ENCODE data around the gene TMEM184C. TPM values are rescaled to one million over a fixed set of nuclear protein-coding genes. Genes with fewer than 3 reads are reported as not detected.

The TMEM184C gene
- total RNA-seq, 6 experiments from 2014 or later, result 19.0 to 25.3 (median 21.3) TPM

DNA sequence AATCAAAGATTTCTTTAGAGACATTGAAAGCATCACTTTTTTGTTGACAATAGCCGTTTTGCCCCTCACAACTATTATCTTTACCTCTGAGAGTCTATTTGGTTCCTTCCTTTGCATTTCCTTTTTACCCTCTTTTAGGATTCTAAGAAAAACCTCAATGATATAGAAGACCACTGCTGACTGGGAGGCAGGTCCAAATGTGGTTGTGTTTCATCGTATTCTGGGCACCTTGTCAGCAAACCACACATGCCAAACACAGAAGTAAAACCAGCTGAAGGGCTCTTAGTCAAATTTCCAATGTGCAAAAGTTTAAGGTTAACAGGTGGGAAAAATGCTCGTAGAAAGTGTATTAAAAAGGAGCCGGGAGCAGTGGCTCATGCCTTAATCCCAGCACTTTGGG, 71.9 kb downstream of the TMEM184C start:
- no peak overlapping the region for H3K4me3 ChIP-seq
- no peaks in the 10 kb centered on the region for H3K27me3 ChIP-seq
- ATAC-seq (no peak), DNase-seq (no peak)
- no peak overlapping the region for H3K27ac ChIP-seq
- no peaks in the 10 kb centered on the region for H3K9me3 ChIP-seq
- no peaks in the 10 kb centered on the region for H3K36me3 ChIP-seq
- peaks cover 0 to 6% (median 2%) of the 10 kb centered on the region in 4 donors for H3K4me1 ChIP-seq
- WGBS (ENCODE audit: insufficient coverage, low coverage, low lambda C conversion rate, missing lambda C conversion rate), result 46% methylated on average over 4 of the region's 4 CpGs
- intact Hi-C loops (cut with DNase I), result no loop called here
- TF ChIP-seq CTCF (IDR thresholded peaks at IDR 0.05) (no peak), POLR2A (IDR thresholded peaks at IDR 0.05) (no peak)

- intact Hi-C loops (cut with DNase I), result no loop called here
- no peak for TF ChIP-seq POLR2A (IDR thresholded peaks at IDR 0.05)
- DNase-seq (no peak), ATAC-seq (no peak)
- Histone ChIP-seq H3K9me3 (no peaks in the 10 kb centered on the region), H3K4me3 (no peak overlapping the region), H3K36me3 (no peaks in the 10 kb centered on the region), H3K27me3 (no peaks in the 10 kb centered on the region), H3K27ac (no peak overlapping the region), H3K4me1 (no peaks in the 10 kb centered on the region)
- WGBS (ENCODE audit: insufficient coverage, low coverage, low lambda C conversion rate, missing lambda C conversion rate), result 83% methylated on average over 2 of the region's 2 CpGs
Observed at GRCh38 chr4:147691820-147692219, 74.6 kb downstream of the TMEM184C start.

- Histone ChIP-seq H3K9me3 (no peaks in the 10 kb centered on the region), H3K27me3 (no peaks in the 10 kb centered on the region), H3K27ac (no peak overlapping the region), H3K4me1 (no peaks in the 10 kb centered on the region), H3K36me3 (no peaks in the 10 kb centered on the region), H3K4me3 (no peak overlapping the region)
- no peak for DNase-seq
- ATAC-seq, result no peak
- WGBS (ENCODE audit: insufficient coverage, low coverage, low lambda C conversion rate, missing lambda C conversion rate), result 54% methylated on average over 2 of the region's 3 CpGs
- intact Hi-C loops (cut with DNase I), result no loop called here
- no peak for TF ChIP-seq POLR2A (IDR thresholded peaks at IDR 0.05)
- no peak for TF ChIP-seq CTCF (IDR thresholded peaks at IDR 0.05)
Observed at GRCh38 chr4:147693218-147693617, 76.0 kb downstream of the TMEM184C start.

DNA sequence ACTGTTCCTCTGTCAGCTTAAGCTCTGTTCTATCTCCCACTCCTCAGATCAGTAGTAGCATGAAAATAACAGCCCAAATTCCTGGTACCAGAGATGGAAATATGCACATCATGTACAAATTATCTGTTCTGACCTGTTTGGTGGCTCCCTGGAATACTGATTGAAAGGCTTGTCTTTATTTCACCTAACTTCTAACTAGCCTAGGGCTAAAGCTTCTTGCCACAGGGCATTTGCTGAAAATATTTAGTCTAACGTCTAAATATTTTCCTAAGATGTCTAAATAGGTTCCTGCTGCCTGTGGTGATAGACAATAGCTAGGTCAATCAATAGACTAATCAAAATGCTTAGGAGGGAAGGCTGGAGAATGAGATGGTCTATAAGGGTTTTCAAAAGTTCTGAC, 79.7 kb downstream of the TMEM184C start:
- DNase-seq (no peak), ATAC-seq (no peak)
- Histone ChIP-seq H3K27ac (no peak overlapping the region), H3K36me3 (no peaks in the 10 kb centered on the region), H3K27me3 (no peaks in the 10 kb centered on the region), H3K9me3 (no peaks in the 10 kb centered on the region), H3K4me3 (no peak overlapping the region), H3K4me1 (no peaks in the 10 kb centered on the region)
- TF ChIP-seq CTCF (IDR thresholded peaks at IDR 0.05) (no peak), POLR2A (IDR thresholded peaks at IDR 0.05) (no peak)
- intact Hi-C loops (cut with DNase I), result no loop called here
- WGBS (ENCODE audit: insufficient coverage, low coverage, low lambda C conversion rate, missing lambda C conversion rate), result 33% methylated on average over 1 of the region's 1 CpG

DNA sequence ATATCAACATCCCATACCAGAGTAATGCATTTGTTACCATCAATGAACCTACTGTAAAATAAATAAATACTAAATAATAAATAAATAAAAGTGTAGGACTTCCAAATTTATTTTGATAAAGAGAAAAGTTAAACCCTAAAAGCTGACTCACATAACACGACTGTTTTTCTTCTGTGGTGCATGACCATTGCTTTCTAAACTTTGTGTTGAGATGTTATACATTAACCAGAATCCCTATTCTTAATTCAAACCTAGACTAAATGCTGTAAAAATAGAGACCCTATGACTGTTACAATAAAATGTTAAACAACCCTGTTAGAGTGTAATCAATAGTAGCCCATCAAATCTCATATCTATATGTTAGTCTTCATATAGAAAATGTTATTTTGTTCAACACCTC, 87.6 kb downstream of the TMEM184C start:
- H3K27me3 ChIP-seq, result no peaks in the 10 kb centered on the region
- no peaks in the 10 kb centered on the region for H3K9me3 ChIP-seq
- TF ChIP-seq POLR2A (IDR thresholded peaks at IDR 0.05), result no peak
- TF ChIP-seq CTCF (IDR thresholded peaks at IDR 0.05), result no peak
- H3K4me3 ChIP-seq, result no peak overlapping the region
- no peak overlapping the region for H3K27ac ChIP-seq
- H3K4me1 ChIP-seq, result no peaks in the 10 kb centered on the region
- DNase-seq, result no peak
- 40% methylated on average over 1 of the region's 1 CpG for WGBS (ENCODE audit: insufficient coverage, low coverage, low lambda C conversion rate, missing lambda C conversion rate)
- ATAC-seq, result no peak
- H3K36me3 ChIP-seq, result no peaks in the 10 kb centered on the region
- intact Hi-C loops (cut with DNase I), result loop anchor here (5.0 kb wide), 1 partner anchor 162 kb away; no protein-coding TSS in a partner anchor
